GM21526 (cell line): ENCODE data around the gene RNGTT.
"Not testable (repeated sequence)": the region's sequence is repeated elsewhere in the genome, so short reads cannot be mapped to it uniquely, and the experiment has no call there.

Experiments used
- ATAC-seq: cut with Tn5 transposase; IDR thresholded peaks from one replicate; pipeline ENCODE4 v1.9.1; 2021; ENCODE audit warnings: moderate library complexity; ENCODE audit not compliant: unreplicated experiment, low FRiP score

Gene RNGTT

DNA sequence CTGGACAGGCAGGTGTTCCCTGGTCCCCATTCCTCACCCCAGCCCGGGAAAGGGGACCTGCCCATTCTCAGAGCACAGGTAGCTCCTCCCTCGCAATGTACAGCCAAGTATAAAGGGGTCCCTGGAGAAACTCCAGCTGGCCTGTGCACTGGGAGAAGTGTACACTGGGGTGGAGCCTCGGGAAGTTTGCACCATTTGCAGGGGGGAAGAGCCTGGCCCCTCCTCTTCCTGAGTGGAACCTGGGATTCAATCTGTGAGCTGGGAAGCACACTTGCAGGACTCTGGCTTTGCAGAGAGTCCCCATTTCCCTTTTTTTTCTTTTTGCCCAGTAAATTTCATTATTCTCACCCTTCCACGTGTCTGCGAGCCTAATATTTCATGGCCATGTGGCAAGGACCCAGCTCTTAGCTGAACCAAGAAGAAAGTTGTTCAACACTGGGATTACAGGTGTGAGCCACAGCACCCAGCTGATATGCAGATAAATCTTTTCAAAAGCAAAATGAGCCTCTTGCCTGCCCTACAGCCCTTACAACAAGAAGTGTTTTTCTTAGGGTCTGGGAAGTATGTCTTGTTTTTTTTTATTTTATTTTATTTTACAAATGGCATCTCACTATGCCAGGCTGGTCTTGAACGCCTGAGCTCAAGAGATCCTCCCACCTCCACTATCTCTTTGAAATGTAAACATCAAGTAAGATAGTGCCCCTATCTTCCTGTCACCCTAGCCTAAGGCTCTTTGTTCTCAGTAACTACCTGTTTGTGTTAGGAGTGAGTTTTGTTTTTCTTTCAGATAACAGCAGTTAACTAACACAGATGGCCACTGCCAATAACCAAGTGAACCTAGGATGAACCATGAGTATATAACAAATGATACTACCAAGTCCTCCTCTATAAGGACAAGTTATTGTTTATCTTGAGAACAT, 9.3 kb upstream of the RNGTT start:
- ATAC-seq, result no peak

DNA sequence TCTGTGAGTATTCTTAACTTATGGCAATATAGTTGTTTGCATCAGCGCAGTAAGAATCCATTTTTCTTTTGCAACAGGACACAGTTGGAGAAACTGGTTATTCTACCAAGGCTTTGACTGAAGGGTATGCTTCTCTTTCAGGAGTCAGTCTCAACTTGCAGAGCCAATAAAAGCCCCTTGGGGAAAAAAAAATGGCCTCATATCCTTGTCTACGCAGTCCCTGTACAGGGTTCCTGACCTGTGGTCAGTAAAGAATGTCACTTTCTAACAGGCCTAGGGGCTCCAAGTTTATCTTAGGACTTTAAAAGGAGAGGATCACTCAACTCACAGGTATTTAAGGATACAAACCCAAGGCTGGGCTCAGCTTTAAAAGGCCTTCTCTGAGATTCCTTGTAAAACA, 6.9 kb upstream of the RNGTT start:
- ATAC-seq, result no peak

DNA sequence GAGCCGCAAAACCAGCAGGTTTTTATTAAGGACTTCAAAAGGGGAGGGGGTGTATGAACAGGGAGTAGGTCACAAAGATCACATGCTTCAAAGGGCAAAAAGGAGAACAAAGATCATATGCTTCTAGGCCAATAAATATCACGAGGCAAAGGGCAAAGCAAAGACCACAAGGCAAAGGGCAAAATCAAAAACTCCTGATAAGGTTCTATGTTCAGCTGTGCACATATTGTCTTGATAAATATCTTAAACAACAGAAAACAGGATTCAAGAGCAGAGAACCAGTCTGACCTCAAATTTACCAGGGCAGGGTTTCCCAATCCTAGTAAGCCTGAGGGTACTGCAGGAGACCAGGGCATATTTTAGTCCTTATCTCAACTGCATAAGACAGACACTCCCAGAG, 5.8 kb upstream of the RNGTT start:
- ATAC-seq, result not testable (repeated sequence)

DNA sequence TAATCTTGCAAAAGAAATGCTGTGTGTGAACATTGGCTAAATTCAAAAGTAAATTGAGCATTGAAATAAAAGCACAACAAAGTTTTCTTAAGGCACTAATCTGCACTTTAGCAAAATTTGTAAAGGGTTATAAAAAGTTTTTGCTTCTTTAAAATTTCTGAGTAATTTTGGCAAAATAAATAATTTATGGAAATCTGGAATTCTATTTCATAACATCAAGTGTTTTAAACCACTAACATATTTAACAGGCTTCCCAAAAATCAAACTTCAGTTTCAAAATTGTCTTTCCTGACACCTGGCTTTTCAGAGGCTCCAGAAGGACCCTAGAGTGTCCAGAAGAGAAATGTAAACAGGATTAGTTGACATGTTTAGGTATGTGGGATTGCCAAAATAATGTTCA, 4.5 kb upstream of the RNGTT start:
- no peak for ATAC-seq

DNA sequence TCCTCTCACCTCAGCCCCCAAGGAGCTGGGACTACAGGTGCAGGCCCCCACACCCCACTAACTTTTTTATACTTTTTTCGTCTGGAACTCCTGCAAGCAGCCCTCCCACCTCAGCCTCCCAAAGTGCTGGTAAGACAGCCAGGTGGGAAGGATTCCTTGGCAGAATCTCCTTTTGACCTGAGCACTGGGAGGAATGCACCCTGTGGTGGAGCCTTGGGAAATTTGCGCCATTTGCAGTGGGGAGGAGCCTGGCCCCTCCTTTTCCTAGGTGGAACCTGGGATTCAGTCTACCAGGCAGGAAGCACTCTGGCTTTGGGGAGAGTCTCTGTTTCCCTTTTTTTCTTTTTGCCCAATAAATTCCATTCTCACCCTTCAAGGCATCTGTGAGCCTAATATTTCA, 2.3 kb upstream of the RNGTT start:
- no peak for ATAC-seq

- no peak for ATAC-seq
These were observed 1.1 kb upstream of the RNGTT start for GRCh38 chr6:88964509-88964908.

GRCh38 chr6:88958842-88959241, 4.6 kb downstream of the RNGTT start:
- no peak for ATAC-seq

- no peak for ATAC-seq
These were observed 9.7 kb downstream of the RNGTT start for GRCh38 chr6:88953550-88954386.

GRCh38 chr6:88952065-88952704, 11.2 kb downstream of the RNGTT start:
- no peak for ATAC-seq

GRCh38 chr6:88945415-88946008, 17.9 kb downstream of the RNGTT start:
- ATAC-seq, result no peak

DNA sequence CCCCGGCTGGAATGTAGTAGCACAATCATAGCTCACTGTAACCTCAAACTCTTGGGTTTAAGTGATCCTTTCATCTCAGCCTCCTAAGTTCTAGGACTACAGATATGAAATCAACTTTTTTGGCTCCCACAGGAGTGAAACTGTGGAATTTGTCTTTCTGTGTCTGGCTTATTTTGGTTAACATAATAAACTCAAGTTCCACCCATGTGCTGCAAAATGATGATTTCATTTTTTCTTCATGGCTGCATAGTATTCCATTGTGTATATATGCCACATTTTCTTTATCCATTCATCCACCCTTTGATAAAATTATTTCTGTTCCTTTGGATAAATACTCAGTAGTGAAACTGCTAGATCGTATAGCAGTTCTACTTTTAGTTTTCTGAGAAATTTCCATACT, 29.9 kb downstream of the RNGTT start:
- ATAC-seq, result no peak

DNA sequence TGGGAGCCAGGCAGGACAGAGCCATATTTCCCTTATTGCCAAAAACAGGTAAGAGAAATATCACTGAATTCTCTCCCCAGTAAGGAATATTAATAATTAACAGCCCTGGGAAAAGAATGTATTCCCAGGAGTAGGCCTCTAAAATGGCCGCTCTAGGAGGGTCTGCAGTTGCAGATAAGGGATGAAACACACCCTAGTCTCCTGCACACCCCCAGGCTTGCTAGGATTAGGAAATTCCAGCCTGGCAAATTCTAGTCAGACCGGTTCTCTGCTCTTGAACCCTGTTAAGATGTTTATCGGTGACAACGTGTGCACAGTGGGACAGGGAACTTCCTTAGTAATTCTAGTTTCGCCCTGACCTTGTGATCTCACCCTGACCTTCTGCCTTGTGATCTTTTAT, 31.4 kb downstream of the RNGTT start:
- not testable (repeated sequence) for ATAC-seq

DNA sequence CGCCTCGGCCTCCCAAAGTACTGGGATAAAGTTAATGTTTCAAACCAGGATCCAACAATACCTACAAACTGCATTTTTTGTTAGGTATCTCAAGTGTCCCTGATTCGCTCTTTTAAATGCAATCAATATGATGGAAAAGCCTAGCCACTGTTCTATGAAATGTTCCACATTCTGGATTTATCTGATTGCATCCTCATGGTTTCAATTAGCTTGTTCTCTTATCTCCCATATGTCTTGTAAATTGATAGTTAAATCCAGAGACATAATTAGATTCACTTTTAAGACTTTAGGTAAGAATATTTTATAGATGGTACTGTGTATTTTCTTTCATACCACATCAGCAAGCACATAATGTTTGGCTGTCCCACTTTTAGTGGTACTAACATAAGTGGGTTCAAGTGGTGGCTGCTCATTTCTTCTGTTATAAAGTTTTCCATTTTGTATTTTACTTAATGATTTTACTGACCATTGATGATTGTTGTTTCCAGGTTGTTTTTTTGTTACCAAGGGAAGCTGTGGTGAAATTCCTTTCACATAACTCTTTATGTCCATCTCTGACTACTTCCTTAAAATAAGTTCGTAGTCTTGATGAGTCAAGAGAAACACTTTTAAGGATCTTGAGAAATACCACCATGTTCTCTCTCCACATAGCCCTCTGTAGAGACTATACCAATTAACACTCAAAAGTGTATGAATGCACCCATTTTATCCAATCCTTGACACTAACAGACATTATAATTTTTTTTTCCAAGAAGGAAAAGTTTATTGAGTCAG, 40.5 kb downstream of the RNGTT start:
- no peak for ATAC-seq

DNA sequence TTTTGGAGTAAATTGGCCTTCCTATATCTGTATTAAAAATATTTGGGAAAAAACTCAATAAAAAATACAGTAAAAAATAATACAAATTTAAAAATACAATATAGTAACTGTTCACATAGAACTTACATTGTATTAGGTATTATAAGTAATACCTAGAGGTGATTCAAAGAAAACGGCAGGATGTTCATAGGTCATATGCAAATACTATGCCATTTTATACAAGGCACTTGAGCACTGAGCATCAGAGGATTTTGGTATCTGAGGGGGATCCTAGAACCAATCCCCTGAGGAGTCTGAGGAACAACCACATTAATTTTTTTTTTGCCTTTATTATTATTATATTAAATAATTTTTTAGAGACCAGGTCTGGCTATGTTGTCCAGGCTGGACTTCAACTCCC, 41.7 kb downstream of the RNGTT start:
- no peak for ATAC-seq

GRCh38 chr6:88920774-88921733, 42.4 kb downstream of the RNGTT start:
- no peak for ATAC-seq

- no peak for ATAC-seq
These were observed 43.3 kb downstream of the RNGTT start for GRCh38 chr6:88920088-88920487.

GRCh38 chr6:88919032-88919431, 44.4 kb downstream of the RNGTT start:
- ATAC-seq, result no peak

DNA sequence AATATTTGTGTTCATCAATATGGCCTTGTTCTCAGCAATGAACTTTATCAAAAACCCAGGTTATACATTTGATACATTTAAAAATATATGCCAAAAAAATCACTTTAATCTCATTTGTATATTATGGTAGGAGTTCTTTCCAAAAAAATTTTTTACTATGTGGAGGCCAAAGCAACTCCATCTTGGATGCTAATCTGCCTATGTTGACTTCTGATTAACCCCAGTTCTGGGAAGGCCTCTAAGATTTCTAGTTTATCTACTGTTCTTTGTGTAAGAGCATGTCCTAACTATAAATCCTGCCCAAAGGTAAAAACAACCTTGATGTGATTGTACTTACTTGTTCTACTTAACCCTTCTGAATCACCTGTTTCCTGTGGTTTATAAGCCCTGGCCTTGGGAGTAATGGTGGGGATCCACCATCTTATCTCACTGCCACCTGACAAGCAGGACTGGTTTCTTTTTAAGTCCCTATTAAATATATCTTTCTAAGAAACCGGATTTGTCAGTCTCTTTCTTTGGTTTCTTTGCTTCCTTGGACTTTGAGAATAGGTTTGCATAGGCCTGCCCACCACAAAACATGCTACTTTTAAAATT, 46.7 kb downstream of the RNGTT start:
- ATAC-seq, result no peak
